Astrocyte of the spinal cord (primary cell): ENCODE data around the gene TRPC4AP.
"Not testable (repeated sequence)": the region's sequence is repeated elsewhere in the genome, so short reads cannot be mapped to it uniquely, and the experiment has no call there.

Experiments
- DNase-seq: peaks from one replicate; pipeline ENCODE4 v3.0.0; 2011; ENCODE audit warnings: low read depth, low spot score
- H3K4me3 ChIP-seq: 2 replicates; pipeline ENCODE4 v1.5.1; 2011; ENCODE audit warnings: low read depth, mild to moderate bottlenecking, low read length, moderate library complexity
- CTCF ChIP-seq: IDR thresholded peaks from 2 replicates; pipeline ENCODE4 v1.5.1; 2012; ENCODE audit warnings: low read depth, mild to moderate bottlenecking, low read length, inconsistent platforms
- in situ Hi-C: cut with HindIII; loops from 2 replicates; pipeline ENCODE4 v1.10.0; 2017; ENCODE audit warnings: low sequenced_read_pairs

Gene TRPC4AP

GRCh38 chr20:35120012-35120701 lies 27.6 kb upstream of the TRPC4AP start:
- in situ Hi-C loops, result no loop called here
- no peak for TF ChIP-seq CTCF
- DNase-seq, result peak; percentile 57
- no peak overlapping the region for H3K4me3 ChIP-seq

GRCh38 chr20:35117629-35118028 lies 25.0 kb upstream of the TRPC4AP start:
- no peak for DNase-seq
- H3K4me3 ChIP-seq, result no peak overlapping the region
- no peak for TF ChIP-seq CTCF
- in situ Hi-C loops, result no loop called here

- in situ Hi-C loops, result no loop called here
- no peak overlapping the region for H3K4me3 ChIP-seq
- DNase-seq, result peak; percentile 8
- TF ChIP-seq CTCF, result no peak
Measured at GRCh38 chr20:35117196-35117595, 24.6 kb upstream of the TRPC4AP start.

- TF ChIP-seq CTCF, result no peak
- no peak for DNase-seq
- no peak overlapping the region for H3K4me3 ChIP-seq
- in situ Hi-C loops, result no loop called here
Measured at GRCh38 chr20:35116258-35116657, 23.7 kb upstream of the TRPC4AP start.

- H3K4me3 ChIP-seq, result no peak overlapping the region
- no peak for TF ChIP-seq CTCF
- DNase-seq, result no peak
- in situ Hi-C loops, result no loop called here
Measured at GRCh38 chr20:35115606-35116005, 23.0 kb upstream of the TRPC4AP start.

GRCh38 chr20:35112276-35112675 lies 19.7 kb upstream of the TRPC4AP start:
- DNase-seq, in situ Hi-C loops, H3K4me3 ChIP-seq: not testable (repeated sequence)

- TF ChIP-seq CTCF, result no peak
- no peak overlapping the region for H3K4me3 ChIP-seq
- peak; percentile 81 for DNase-seq
- in situ Hi-C loops, result no loop called here
Measured at GRCh38 chr20:35111141-35111888, 18.7 kb upstream of the TRPC4AP start.
